Choroid plexus epithelial cell (primary cell): ENCODE measurements around the gene RASAL2.
"Not testable (repeated sequence)": the region's sequence is repeated elsewhere in the genome, so short reads cannot be mapped to it uniquely, and the experiment has no call there.

Experiments used
- DNase-seq: peaks from one replicate; pipeline ENCODE4 v3.0.0-alpha.2; 2010; ENCODE audit warnings: low read depth
- H3K4me3 ChIP-seq: 2 replicates; pipeline ENCODE4 v1.5.1; 2011; ENCODE audit warnings: low read depth, mild to moderate bottlenecking, control low read depth, low read length, moderate library complexity
- CTCF ChIP-seq: conservative IDR thresholded peaks from 2 replicates; pipeline ENCODE4 v1.5.1; 2011; ENCODE audit warnings: low read depth, mild to moderate bottlenecking, control low read depth, inconsistent platforms, low read length, moderate library complexity

Gene RASAL2

DNA sequence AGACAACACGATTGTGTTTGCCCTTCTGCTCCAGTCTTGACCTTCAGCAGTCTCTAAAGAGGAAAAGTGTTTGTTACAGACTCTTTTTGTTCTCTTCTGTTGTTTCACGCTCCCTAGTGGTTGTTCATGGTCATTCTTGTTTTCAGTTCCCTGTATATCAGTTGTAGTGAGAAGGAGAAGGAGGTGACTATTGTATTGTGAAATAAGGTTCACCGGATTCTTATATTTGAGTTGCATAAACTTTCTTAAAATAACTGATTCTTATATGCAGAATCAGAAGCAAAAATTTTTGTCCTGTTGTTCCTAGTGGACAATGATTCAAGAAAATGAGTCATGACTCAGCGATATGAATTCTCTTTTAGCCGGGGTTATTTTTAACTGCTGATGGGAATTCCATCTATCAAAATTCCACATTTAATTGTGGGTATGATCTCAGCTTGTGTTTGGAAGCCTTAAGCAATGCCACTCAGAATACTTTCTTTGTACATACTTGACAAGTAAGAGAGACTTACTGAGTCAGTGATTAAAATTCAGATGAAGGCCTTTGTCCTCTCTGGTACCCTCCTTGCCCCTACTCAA lies 250.7 kb downstream of the RASAL2 start:
- H3K4me3 ChIP-seq = no peak overlapping the region
- peak; percentile 57 for TF ChIP-seq CTCF
- DNase-seq = peak; percentile 92

DNA sequence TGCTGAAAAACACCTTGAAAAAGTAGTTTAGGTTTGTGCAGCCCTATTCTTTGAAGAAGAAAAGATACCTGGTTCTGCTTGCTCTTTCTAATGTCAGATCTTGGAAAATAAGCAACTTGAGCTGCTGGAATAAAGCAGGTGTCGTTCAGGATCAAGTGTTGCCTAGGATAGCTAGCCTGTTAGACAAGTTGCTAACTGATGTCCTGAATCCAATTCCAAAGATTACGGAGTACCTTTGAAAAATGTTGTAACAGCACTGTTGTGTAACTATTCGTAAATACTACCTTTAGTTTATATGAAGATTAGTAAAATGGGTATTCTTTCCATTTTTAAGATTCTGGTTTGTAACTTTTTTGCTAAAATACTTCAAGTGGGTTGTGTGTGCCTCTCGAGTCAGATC lies 251.3 kb downstream of the RASAL2 start:
- no peak overlapping the region for H3K4me3 ChIP-seq
- TF ChIP-seq CTCF = no peak
- no peak for DNase-seq

GRCh38 chr1:178345807-178346206 lies 251.9 kb downstream of the RASAL2 start:
- peak; percentile 43 for DNase-seq
- H3K4me3 ChIP-seq = no peak overlapping the region
- no peak for TF ChIP-seq CTCF

DNA sequence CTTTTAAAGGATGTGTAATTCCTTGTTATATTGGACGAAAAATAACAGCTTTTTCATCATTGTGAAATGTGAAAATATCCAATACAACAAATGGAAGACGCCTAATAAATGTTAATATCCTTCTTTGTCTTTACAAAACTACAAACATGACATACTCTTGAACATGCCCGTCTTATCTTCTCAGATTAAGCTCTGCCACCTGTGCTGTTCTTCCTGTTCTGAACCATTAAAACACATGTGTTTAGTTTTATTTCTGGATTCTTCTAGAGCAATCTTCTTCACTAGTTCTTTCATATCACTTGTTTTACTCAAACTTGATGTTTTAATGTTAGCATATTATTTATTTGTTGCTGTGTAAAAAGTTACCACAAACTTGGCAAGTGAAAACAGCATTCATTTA lies 255.9 kb downstream of the RASAL2 start:
- no peak overlapping the region for H3K4me3 ChIP-seq
- no peak for TF ChIP-seq CTCF
- no peak for DNase-seq

DNA sequence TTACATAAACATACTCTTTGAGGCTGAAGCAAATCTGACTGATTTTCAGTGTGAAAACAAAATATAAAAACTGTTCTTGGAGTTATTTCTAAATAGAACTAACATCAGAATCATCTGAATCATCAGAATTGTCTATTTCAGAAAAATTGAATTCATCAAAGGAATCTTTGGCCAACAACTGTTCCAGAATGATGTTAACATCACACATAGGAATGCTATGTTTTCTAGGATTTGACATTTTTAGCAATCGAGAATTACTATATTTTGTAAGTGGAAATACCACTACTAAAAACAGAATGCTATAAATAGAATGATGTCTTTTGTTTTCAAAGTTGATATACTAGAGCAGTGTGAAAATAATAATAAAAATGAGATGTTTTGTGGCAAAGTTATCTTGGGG lies 258.0 kb downstream of the RASAL2 start:
- not testable (repeated sequence) for DNase-seq

GRCh38 chr1:178352790-178353416 lies 259.0 kb downstream of the RASAL2 start:
- no peak for DNase-seq
- TF ChIP-seq CTCF = no peak
- no peak overlapping the region for H3K4me3 ChIP-seq

More for the DNA sequence above, 258.0 kb downstream of the RASAL2 start:
- H3K4me3 ChIP-seq = not testable (repeated sequence)

- no peak for DNase-seq
- no peak overlapping the region for H3K4me3 ChIP-seq
- TF ChIP-seq CTCF = no peak
These were observed 259.6 kb downstream of the RASAL2 start for GRCh38 chr1:178353524-178353923.
